ENCODE results near the gene CASKIN2. TPM values are rescaled to one million over a fixed set of nuclear protein-coding genes. Genes with fewer than 3 reads are reported as not detected.

Gene CASKIN2
- total RNA-seq, 3 donors from 2014 or later, result 27.8 to 44.5 (median 33.8) TPM

DNA sequence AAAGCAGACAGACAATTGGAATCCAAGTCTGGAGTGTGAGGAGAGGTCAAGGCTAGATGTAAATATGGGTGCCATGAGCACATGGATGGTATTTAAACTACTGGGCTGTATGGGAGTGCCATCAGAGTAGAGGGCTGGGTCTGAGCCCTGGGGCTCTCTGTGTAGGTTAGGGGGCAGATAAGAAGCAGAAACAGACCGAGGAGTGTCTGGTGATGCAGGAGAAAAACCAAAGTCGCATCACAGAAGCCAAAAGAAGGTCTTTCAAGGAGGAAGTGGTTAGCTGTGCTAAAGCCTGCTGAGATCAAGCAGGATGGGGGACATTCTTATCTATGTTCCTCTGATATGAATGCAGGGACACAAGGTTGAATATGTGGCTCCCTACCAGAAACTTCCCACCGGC is 2.9 kb upstream of the CASKIN2 start:
- Histone ChIP-seq H3K4me3 (no peak overlapping the region), H3K9me3 (no peaks in the 10 kb centered on the region), H3K4me1 (ENCODE audit: low read depth) (peaks cover 23% of the 10 kb centered on the region), H3K36me3 (ENCODE audit: low read depth) (peaks cover under 1% of the 10 kb centered on the region)
- ATAC-seq, result no peak
- no peak for DNase-seq
- intact Hi-C loops (cut with DNase I, micrococcal nuclease), result loop anchor here in 1 of 2 donors (10.0 kb wide), 1 partner anchor 93 kb away; no protein-coding TSS in a partner anchor
- TF ChIP-seq, protein P1, sequence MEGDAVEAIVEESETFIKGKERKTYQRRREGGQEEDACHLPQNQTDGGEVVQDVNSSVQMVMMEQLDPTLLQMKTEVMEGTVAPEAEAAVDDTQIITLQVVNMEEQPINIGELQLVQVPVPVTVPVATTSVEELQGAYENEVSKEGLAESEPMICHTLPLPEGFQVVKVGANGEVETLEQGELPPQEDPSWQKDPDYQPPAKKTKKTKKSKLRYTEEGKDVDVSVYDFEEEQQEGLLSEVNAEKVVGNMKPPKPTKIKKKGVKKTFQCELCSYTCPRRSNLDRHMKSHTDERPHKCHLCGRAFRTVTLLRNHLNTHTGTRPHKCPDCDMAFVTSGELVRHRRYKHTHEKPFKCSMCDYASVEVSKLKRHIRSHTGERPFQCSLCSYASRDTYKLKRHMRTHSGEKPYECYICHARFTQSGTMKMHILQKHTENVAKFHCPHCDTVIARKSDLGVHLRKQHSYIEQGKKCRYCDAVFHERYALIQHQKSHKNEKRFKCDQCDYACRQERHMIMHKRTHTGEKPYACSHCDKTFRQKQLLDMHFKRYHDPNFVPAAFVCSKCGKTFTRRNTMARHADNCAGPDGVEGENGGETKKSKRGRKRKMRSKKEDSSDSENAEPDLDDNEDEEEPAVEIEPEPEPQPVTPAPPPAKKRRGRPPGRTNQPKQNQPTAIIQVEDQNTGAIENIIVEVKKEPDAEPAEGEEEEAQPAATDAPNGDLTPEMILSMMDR (IDR thresholded peaks at IDR 0.05), result no peak

DNA sequence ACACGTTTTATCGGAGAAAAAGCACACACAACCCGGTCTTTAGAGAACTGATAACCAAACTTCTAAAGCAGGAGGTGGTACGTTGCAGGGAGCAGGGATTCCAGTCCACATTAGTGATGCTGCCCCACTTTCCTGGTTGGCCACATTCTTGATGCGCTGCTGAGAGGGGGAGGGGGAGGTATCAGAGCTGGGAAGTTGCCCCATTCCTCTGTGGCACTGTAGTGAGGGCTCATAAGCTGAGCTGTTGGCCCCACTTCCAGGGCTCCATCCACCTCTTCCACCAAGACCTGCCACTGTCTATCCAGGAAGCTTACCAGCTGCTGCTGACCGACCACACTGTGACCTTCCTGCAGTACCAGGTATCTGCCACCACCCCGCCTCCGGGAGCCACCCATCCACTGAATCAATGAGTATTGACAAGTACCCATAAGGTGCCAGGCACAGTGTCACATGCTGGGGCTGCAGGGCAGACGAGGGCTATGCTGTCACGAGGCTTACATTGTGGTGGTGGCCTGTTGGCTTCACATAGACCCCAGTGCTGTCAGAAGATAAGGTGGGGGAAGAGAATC is 2.0 kb upstream of the CASKIN2 start:
- ATAC-seq (peak; percentile 8), DNase-seq (peak; percentile 70 to 78 (median 71))
- H3K4me1 ChIP-seq (ENCODE audit: low read depth), result peaks cover 25% of the 10 kb centered on the region
- H3K36me3 ChIP-seq (ENCODE audit: low read depth), result no peaks in the 10 kb centered on the region
- H3K9me3 ChIP-seq, result no peaks in the 10 kb centered on the region
- peak overlapping the region; percentile 94 for H3K4me3 ChIP-seq
- intact Hi-C loops (cut with DNase I, micrococcal nuclease), result loop anchor here (2.0 to 10.0 kb wide), 2 partner anchors 89 to 93 kb away; no protein-coding TSS in a partner anchor
- TF ChIP-seq, protein P1 (IDR thresholded peaks at IDR 0.05), result no peak

- DNase-seq, result peak; percentile 59 to 74 (median 72)
- TF ChIP-seq, protein P1 (IDR thresholded peaks at IDR 0.05), result no peak
- peak; percentile 1 for ATAC-seq
- Histone ChIP-seq H3K36me3 (ENCODE audit: low read depth) (no peaks in the 10 kb centered on the region), H3K9me3 (no peaks in the 10 kb centered on the region), H3K4me1 (ENCODE audit: low read depth) (peaks cover 28% of the 10 kb centered on the region), H3K4me3 (peak overlapping the region; percentile 94)
- intact Hi-C loops (cut with DNase I, micrococcal nuclease), result loop anchor here (2.0 to 10.0 kb wide), 2 partner anchors 88 to 92 kb away; no protein-coding TSS in a partner anchor
Measured at GRCh38 chr17:75516619-75517296, 1.4 kb upstream of the CASKIN2 start.

DNA sequence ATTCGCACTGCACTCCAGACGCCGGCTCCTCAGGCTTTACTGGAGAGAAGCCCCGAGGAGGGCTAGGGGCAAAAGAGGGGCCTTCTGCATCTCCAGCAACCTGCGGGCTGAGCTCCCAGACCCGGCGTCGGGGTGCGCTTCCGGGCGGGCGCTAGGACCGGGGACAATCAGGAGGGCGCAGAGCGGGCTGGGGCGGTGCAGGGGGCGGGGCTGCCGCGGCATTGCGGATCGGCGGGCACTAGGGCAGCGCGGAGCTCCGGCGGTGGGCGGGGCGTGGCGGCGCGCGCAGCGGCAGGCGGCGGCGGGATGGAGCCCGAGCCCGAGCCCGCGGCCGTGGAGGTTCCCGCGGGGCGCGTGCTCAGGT is 900 bp upstream of the CASKIN2 start, which contains the start of gene TSEN54:
Gene TSEN54 (plus strand): TSS at position 274 of the 364 bp plus-strand sequence. CDS start 33 bp downstream, at position 307.
- intact Hi-C loops (cut with DNase I, micrococcal nuclease), result loop anchor here (2.0 to 10.0 kb wide), 2 partner anchors 87 to 91 kb away; no protein-coding TSS in a partner anchor
- peaks cover 30% of the 10 kb centered on the region for H3K4me1 ChIP-seq (ENCODE audit: low read depth)

DNA sequence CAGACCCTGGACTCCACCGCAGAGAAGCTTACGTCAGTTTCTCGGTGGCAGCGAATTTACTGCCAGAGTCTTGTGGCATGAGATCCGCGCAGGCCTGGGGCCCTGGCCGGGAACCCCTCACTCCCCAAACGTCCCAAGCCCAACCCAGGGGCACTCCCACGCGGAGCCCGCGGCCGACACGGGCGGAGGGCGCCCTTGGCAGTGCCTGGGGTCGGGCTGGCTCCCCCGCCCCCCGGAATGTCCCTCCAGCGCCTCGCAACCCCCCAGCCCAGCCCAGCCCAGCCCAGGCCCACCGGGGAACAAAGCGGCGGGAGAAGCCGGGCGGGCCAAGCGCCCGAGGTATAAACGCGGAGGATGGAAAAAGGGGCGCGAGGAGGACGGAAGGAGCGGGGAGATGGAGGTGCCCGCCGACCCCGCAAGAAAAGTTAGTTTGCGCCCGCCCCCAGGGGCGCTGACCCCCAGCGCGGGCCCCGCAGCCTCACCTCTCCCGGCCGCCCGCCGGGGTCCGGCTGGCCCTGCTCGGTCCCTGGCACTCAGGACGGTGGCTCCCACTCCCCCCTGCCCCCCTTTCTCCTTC is 330 bp downstream of the CASKIN2 start:
- H3K36me3 ChIP-seq (ENCODE audit: low read depth), result no peaks in the 10 kb centered on the region
- DNase-seq, result peak in 1 of 3 donors; percentile 36
- no peak for ATAC-seq
- peak overlapping the region; percentile 77 for H3K4me3 ChIP-seq
- TF ChIP-seq, protein P1 (IDR thresholded peaks at IDR 0.05), result no peak
- peaks cover 32% of the 10 kb centered on the region for H3K4me1 ChIP-seq (ENCODE audit: low read depth)
- intact Hi-C loops (cut with DNase I, micrococcal nuclease), result loop anchor here in 1 of 2 donors (10.0 kb wide), 1 partner anchor 90 kb away; no protein-coding TSS in a partner anchor
- no peaks in the 10 kb centered on the region for H3K9me3 ChIP-seq

More for the DNA sequence above, 900 bp upstream of the CASKIN2 start, which contains the start of gene TSEN54:
- H3K36me3 ChIP-seq (ENCODE audit: low read depth), result no peaks in the 10 kb centered on the region
- H3K4me3 ChIP-seq, result peak within 1 kb of the TSS; percentile 94
- DNase-seq (peak; percentile 97 to 98 (median 98)), ATAC-seq (peak; percentile 86)
- TF ChIP-seq, protein P1 (IDR thresholded peaks at IDR 0.05), result no peak
- no peaks in the 10 kb centered on the region for H3K9me3 ChIP-seq
